ENCODE measurements around the gene TBCA.
"Not testable (repeated sequence)": the region's sequence is repeated elsewhere in the genome, so short reads cannot be mapped to it uniquely, and the experiment has no call there.

TBCA gene

GRCh38 chr5:77709993-77710685 is 66.0 kb downstream of the TBCA start:
- no peak for DNase-seq (ENCODE audit: low read depth in 2 of 2)

GRCh38 chr5:77709340-77709739 is 66.8 kb downstream of the TBCA start:
- DNase-seq (ENCODE audit: low read depth in 2 of 2), result no peak

- DNase-seq (ENCODE audit: low read depth in 2 of 2), result no peak
Measured at GRCh38 chr5:77707791-77708190, 68.3 kb downstream of the TBCA start.

- DNase-seq (ENCODE audit: low read depth in 2 of 2), result not testable (repeated sequence)
Measured at GRCh38 chr5:77699569-77699968, 76.6 kb downstream of the TBCA start.

GRCh38 chr5:77698920-77699319 is 77.2 kb downstream of the TBCA start:
- no peak for DNase-seq (ENCODE audit: low read depth in 2 of 2)

GRCh38 chr5:77697692-77698091 is 78.4 kb downstream of the TBCA start:
- no peak for DNase-seq (ENCODE audit: low read depth in 2 of 2)

- no peak for DNase-seq (ENCODE audit: low read depth in 2 of 2)
Measured at GRCh38 chr5:77696120-77696519, 80.0 kb downstream of the TBCA start.

- no peak for DNase-seq (ENCODE audit: low read depth in 2 of 2)
Measured at GRCh38 chr5:77693913-77694312, 82.2 kb downstream of the TBCA start.

GRCh38 chr5:77683171-77683732 is 92.9 kb downstream of the TBCA start:
- DNase-seq (ENCODE audit: low read depth in 2 of 2), result no peak

- no peak for DNase-seq (ENCODE audit: low read depth in 2 of 2)
Measured at GRCh38 chr5:77670526-77670925, 105.6 kb downstream of the TBCA start.

- no peak for DNase-seq (ENCODE audit: low read depth in 2 of 2)
Measured at GRCh38 chr5:77669677-77670076, 106.5 kb downstream of the TBCA start.

GRCh38 chr5:77663090-77663863 is 112.9 kb downstream of the TBCA start:
- DNase-seq (ENCODE audit: low read depth in 2 of 2), result no peak

GRCh38 chr5:77662635-77663034 is 113.5 kb downstream of the TBCA start:
- DNase-seq (ENCODE audit: low read depth in 2 of 2), result no peak

GRCh38 chr5:77658662-77659061 is 117.5 kb downstream of the TBCA start:
- DNase-seq (ENCODE audit: low read depth in 2 of 2), result no peak

GRCh38 chr5:77651343-77651742 is 124.8 kb downstream of the TBCA start:
- no peak for DNase-seq (ENCODE audit: low read depth in 2 of 2)

GRCh38 chr5:77650686-77651085 is 125.5 kb downstream of the TBCA start:
- DNase-seq (ENCODE audit: low read depth in 2 of 2), result no peak

- no peak for DNase-seq (ENCODE audit: low read depth in 2 of 2)
Measured at GRCh38 chr5:77649776-77650175, 126.4 kb downstream of the TBCA start.

- no peak for DNase-seq (ENCODE audit: low read depth in 2 of 2)
Measured at GRCh38 chr5:77645995-77646639, 130.0 kb downstream of the TBCA start.

GRCh38 chr5:77645158-77645994 is 130.8 kb downstream of the TBCA start:
- no peak for DNase-seq (ENCODE audit: low read depth in 2 of 2)

- no peak for DNase-seq (ENCODE audit: low read depth in 2 of 2)
Measured at GRCh38 chr5:77644371-77645157, 131.6 kb downstream of the TBCA start.
